HEK293 (cell line): ENCODE results near the gene MOSMO.

ENCODE experiments used
- CTCF ChIA-PET: fragments of 350-600 bp; formaldehyde crosslinking; extraction: SDS; loops from one replicate; lab custom pipeline; 2021; ENCODE audit warnings: antibody characterized with exemption; lab: Yijun Ruan, JAX
- POLR2A ChIA-PET: fragments of 300-600 bp; formaldehyde crosslinking; extraction: SDS; loops from one replicate; lab custom pipeline; 2020; ENCODE audit warnings: antibody characterized with exemption, inconsistent platforms; lab: Yijun Ruan, JAX
- H3K27ac ChIP-seq: fragments of 200-500 bp; sonication (Bioruptor generic); 2 replicates; pipeline ENCODE4 v1.5.1; 2014; ENCODE audit warnings: low read depth, low read length, control low read depth, inconsistent platforms; ENCODE audit errors: extremely low read depth
- H3K36me3 ChIP-seq, 2 experiments: fragments of 200-500 bp in 1 of 2; sonication (Bioruptor generic) in 1 of 2; 1 replicate in 1 of 2; 2 replicates in 1 of 2; pipeline ENCODE4 v1.5.1; 2014 to 2017; ENCODE audit warnings: inconsistent platforms in 2 of 2, low read length in 2 of 2; ENCODE audit not compliant: control insufficient read depth in 2 of 2, insufficient read depth in 1 of 2
- H3K4me1 ChIP-seq: fragments of 200-500 bp; sonication (Bioruptor generic); 2 replicates; pipeline ENCODE4 v1.5.1; 2014; ENCODE audit warnings: mild to moderate bottlenecking, low read length, inconsistent platforms; ENCODE audit not compliant: control insufficient read depth, insufficient read depth
- H3K4me3 ChIP-seq: 2 replicates; pipeline ENCODE4 v1.5.1; 2011; ENCODE audit warnings: low read depth, mild to moderate bottlenecking, control low read depth, low read length, moderate library complexity
- H3K9me3 ChIP-seq: fragments of 200-500 bp; sonication (Bioruptor generic); 2 replicates; pipeline ENCODE4 v1.5.1; 2014; ENCODE audit warnings: low read depth, low read length, inconsistent platforms; ENCODE audit not compliant: control insufficient read depth, insufficient read depth
- HOXD13 ChIP-seq: sonication (generic); formaldehyde crosslinking; IDR thresholded peaks from 2 replicates; pipeline ENCODE4 v1.8.0; 2022; ENCODE audit warnings: missing genetic modification reagents, borderline replicate concordance
- MZF1 ChIP-seq: fragments of 450-650 bp; formaldehyde crosslinking; IDR thresholded peaks from 2 replicates; pipeline ENCODE4 v1.5.1; 2017; ENCODE audit warnings: missing biosample characterization, missing genetic modification characterization, borderline replicate concordance
- SP3 ChIP-seq: fragments of 450-650 bp; formaldehyde crosslinking; IDR thresholded peaks from 2 replicates; pipeline ENCODE4 v1.5.1; 2016; ENCODE audit warnings: missing biosample characterization, missing genetic modification characterization
- ZFP3 ChIP-seq: fragments of 450-650 bp; formaldehyde crosslinking; IDR thresholded peaks from 2 replicates; pipeline ENCODE4 v1.5.1; 2016; ENCODE audit warnings: low read depth, missing biosample characterization, missing genetic modification characterization
- ZNF114 ChIP-seq: fragments of 450-650 bp; formaldehyde crosslinking; IDR thresholded peaks from 2 replicates; pipeline ENCODE4 v1.5.0; 2017; ENCODE audit warnings: missing biosample characterization, missing genetic modification characterization
- ZNF140 ChIP-seq: fragments of 450-650 bp; formaldehyde crosslinking; IDR thresholded peaks from 2 replicates; pipeline ENCODE4 v1.5.1; 2016; ENCODE audit warnings: missing biosample characterization, missing genetic modification characterization
- ZNF157 ChIP-seq: fragments of 450-650 bp; formaldehyde crosslinking; IDR thresholded peaks from 2 replicates; pipeline ENCODE4 v1.5.1; 2016; ENCODE audit warnings: missing biosample characterization, missing genetic modification characterization
- ZNF473 ChIP-seq: fragments of 450-650 bp; formaldehyde crosslinking; IDR thresholded peaks from 2 replicates; pipeline ENCODE4 v1.5.1; 2017; ENCODE audit warnings: missing biosample characterization, missing genetic modification characterization
- ZNF544 ChIP-seq: fragments of 450-650 bp; formaldehyde crosslinking; IDR thresholded peaks from 2 replicates; pipeline ENCODE4 v1.5.0; 2017; ENCODE audit warnings: missing biosample characterization, missing genetic modification characterization
- ZNF701 ChIP-seq: fragments of 450-650 bp; formaldehyde crosslinking; IDR thresholded peaks from 2 replicates; pipeline ENCODE4 v1.5.1; 2016; ENCODE audit warnings: missing biosample characterization, missing genetic modification characterization
- ZNF791 ChIP-seq: fragments of 450-650 bp; formaldehyde crosslinking; IDR thresholded peaks from 2 replicates; pipeline ENCODE4 v1.5.1; 2016; ENCODE audit warnings: missing biosample characterization, missing genetic modification characterization
- TF ChIP-seq, protein P1 (sequence below): fragments of 450-650 bp; formaldehyde crosslinking; IDR thresholded peaks from 2 replicates; pipeline ENCODE4 v1.5.1; 2016; ENCODE audit warnings: missing biosample characterization, missing genetic modification characterization
- TF ChIP-seq, protein P2 (sequence below): fragments of 450-650 bp; formaldehyde crosslinking; IDR thresholded peaks from 2 replicates; pipeline ENCODE4 v1.5.1; 2016; ENCODE audit warnings: missing biosample characterization, missing genetic modification characterization
- TF ChIP-seq, protein P3 (sequence below): fragments of 450-650 bp; formaldehyde crosslinking; IDR thresholded peaks from 2 replicates; pipeline ENCODE4 v1.5.1; 2016; ENCODE audit warnings: missing biosample characterization, missing genetic modification characterization, borderline replicate concordance
- TF ChIP-seq, protein P4 (sequence below): fragments of 450-650 bp; formaldehyde crosslinking; IDR thresholded peaks from 2 replicates; pipeline ENCODE4 v1.5.1; 2016; ENCODE audit warnings: missing biosample characterization, missing genetic modification characterization

MOSMO gene

DNA sequence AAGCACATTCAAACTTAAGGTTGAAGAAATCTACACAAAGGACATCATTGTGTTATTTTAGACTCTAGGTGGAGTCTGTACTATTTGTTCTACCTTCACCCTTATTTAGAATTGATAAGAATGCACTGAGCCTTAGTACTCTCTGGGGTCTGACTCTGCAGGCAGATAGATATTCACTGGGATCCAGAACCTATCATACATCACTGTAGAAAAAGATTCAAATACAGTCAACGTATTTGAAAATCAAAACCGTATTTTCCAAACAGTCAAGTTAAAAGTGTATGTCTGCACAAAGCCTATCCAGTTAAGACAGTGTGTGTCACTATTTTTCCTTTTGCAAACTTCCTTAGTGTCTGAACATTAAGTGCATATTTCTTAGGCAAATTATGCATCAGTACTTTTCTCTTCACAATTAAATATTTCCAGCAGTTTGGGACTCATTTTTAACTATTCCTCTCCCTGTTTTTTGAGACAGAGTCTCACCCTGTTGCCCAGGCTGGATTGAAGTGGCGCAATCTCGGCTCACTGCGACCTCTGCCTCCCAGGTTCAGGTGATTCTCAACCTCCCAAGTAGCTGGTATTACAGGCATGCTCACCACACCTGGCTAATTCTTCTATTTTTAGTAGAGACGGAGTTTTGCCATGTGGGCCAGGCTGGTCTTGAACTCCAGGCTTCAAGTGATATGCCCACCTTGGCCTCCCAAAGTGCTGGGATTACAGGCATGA is 22.3 kb downstream of the MOSMO start:
- POLR2A ChIA-PET = no interaction called here
- no peak overlapping the region for H3K4me3 ChIP-seq
- peaks cover 10% of the 10 kb centered on the region for H3K4me1 ChIP-seq
- CTCF ChIA-PET = interaction anchor here (1.1 to 1.4 kb wide), 2 partner anchors 48 to 69 kb away, joined by 3 to 6 read pairs; no protein-coding TSS in a partner anchor
- TF ChIP-seq, protein P1, sequence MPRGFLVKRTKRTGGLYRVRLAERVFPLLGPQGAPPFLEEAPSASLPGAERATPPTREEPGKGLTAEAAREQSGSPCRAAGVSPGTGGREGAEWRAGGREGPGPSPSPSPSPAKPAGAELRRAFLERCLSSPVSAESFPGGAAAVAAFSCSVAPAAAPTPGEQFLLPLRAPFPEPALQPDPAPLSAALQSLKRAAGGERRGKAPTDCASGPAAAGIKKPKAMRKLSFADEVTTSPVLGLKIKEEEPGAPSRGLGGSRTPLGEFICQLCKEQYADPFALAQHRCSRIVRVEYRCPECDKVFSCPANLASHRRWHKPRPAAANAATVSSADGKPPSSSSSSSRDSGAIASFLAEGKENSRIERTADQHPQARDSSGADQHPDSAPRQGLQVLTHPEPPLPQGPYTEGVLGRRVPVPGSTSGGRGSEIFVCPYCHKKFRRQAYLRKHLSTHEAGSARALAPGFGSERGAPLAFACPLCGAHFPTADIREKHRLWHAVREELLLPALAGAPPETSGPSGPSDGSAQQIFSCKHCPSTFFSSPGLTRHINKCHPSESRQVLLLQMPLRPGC = no peak
- no peak for TF ChIP-seq ZNF473
- no peak for TF ChIP-seq HOXD13 (CRISPR knock-in tag)
- TF ChIP-seq ZFP3 (tag by site-specific recombination) = no peak
- TF ChIP-seq, protein P2, sequence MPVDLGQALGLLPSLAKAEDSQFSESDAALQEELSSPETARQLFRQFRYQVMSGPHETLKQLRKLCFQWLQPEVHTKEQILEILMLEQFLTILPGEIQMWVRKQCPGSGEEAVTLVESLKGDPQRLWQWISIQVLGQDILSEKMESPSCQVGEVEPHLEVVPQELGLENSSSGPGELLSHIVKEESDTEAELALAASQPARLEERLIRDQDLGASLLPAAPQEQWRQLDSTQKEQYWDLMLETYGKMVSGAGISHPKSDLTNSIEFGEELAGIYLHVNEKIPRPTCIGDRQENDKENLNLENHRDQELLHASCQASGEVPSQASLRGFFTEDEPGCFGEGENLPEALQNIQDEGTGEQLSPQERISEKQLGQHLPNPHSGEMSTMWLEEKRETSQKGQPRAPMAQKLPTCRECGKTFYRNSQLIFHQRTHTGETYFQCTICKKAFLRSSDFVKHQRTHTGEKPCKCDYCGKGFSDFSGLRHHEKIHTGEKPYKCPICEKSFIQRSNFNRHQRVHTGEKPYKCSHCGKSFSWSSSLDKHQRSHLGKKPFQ (tag by site-specific recombination) = no peak
- TF ChIP-seq ZNF791 (tag by site-specific recombination) = no peak
- TF ChIP-seq ZNF114 (tag by site-specific recombination) = no peak
- no peak for TF ChIP-seq ZNF701 (tag by site-specific recombination)
- TF ChIP-seq, protein P3, sequence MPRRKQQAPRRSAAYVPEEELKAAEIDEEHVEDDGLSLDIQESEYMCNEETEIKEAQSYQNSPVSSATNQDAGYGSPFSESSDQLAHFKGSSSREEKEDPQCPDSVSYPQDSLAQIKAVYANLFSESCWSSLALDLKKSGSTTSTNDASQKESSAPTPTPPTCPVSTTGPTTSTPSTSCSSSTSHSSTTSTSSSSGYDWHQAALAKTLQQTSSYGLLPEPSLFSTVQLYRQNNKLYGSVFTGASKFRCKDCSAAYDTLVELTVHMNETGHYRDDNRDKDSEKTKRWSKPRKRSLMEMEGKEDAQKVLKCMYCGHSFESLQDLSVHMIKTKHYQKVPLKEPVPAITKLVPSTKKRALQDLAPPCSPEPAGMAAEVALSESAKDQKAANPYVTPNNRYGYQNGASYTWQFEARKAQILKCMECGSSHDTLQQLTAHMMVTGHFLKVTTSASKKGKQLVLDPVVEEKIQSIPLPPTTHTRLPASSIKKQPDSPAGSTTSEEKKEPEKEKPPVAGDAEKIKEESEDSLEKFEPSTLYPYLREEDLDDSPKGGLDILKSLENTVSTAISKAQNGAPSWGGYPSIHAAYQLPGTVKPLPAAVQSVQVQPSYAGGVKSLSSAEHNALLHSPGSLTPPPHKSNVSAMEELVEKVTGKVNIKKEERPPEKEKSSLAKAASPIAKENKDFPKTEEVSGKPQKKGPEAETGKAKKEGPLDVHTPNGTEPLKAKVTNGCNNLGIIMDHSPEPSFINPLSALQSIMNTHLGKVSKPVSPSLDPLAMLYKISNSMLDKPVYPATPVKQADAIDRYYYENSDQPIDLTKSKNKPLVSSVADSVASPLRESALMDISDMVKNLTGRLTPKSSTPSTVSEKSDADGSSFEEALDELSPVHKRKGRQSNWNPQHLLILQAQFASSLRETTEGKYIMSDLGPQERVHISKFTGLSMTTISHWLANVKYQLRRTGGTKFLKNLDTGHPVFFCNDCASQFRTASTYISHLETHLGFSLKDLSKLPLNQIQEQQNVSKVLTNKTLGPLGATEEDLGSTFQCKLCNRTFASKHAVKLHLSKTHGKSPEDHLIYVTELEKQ (tag by site-specific recombination) = no peak
- TF ChIP-seq, protein P4, sequence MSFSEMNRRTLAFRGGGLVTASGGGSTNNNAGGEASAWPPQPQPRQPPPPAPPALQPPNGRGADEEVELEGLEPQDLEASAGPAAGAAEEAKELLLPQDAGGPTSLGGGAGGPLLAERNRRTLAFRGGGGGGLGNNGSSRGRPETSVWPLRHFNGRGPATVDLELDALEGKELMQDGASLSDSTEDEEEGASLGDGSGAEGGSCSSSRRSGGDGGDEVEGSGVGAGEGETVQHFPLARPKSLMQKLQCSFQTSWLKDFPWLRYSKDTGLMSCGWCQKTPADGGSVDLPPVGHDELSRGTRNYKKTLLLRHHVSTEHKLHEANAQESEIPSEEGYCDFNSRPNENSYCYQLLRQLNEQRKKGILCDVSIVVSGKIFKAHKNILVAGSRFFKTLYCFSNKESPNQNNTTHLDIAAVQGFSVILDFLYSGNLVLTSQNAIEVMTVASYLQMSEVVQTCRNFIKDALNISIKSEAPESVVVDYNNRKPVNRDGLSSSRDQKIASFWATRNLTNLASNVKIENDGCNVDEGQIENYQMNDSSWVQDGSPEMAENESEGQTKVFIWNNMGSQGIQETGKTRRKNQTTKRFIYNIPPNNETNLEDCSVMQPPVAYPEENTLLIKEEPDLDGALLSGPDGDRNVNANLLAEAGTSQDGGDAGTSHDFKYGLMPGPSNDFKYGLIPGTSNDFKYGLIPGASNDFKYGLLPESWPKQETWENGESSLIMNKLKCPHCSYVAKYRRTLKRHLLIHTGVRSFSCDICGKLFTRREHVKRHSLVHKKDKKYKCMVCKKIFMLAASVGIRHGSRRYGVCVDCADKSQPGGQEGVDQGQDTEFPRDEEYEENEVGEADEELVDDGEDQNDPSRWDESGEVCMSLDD (tag by site-specific recombination) = no peak
- TF ChIP-seq MZF1 (tag by site-specific recombination) = no peak
- no peak for TF ChIP-seq ZNF140 (tag by site-specific recombination)
- TF ChIP-seq ZNF544 = no peak
- TF ChIP-seq ZNF157 (tag by site-specific recombination) = no peak
- TF ChIP-seq SP3 (tag by site-specific recombination) = no peak
- peaks cover 4 to 6% of the 10 kb centered on the region in 2 experiments; a peak in 2 of 3 replicates for H3K36me3 ChIP-seq
- no peaks in the 10 kb centered on the region for H3K9me3 ChIP-seq
- no peak overlapping the region for H3K27ac ChIP-seq
